Liver (tissue), 3 donors: ENCODE data around the gene RALGDS.

Experiments
- CTCF ChIP-seq: fragments of 150-350 bp; IDR thresholded peaks from 2 replicates; pipeline ENCODE4 v1.5.1; 2017; ENCODE audit warnings: improper control_type of control experiment, low read depth, low read length; ENCODE audit not compliant: missing input control
- EGR1 ChIP-seq, 2 donors: IDR thresholded peaks; 2 replicates each; pipeline ENCODE4 v1.6.1; 2016 to 2018; ENCODE audit warnings: antibody characterized with exemption in 2 of 2, low read depth in 2 of 2
- MAX ChIP-seq: IDR thresholded peaks from 2 replicates; pipeline ENCODE4 v1.6.1; 2016; ENCODE audit warnings: antibody characterized with exemption
- RAD21 ChIP-seq, 2 donors: IDR thresholded peaks; 2 replicates each; pipeline ENCODE4 v1.6.1; 2016; ENCODE audit warnings: antibody characterized with exemption in 2 of 2, mild to moderate bottlenecking in 2 of 2
- REST ChIP-seq: IDR thresholded peaks from 2 replicates; pipeline ENCODE4 v1.6.1; 2016; ENCODE audit warnings: antibody characterized with exemption, mild to moderate bottlenecking
- SP1 ChIP-seq: IDR thresholded peaks from 2 replicates; pipeline ENCODE4 v1.6.1; 2018; ENCODE audit warnings: antibody characterized with exemption, mild to moderate bottlenecking
- TAF1 ChIP-seq: conservative IDR thresholded peaks from 2 replicates; pipeline ENCODE4 v1.6.1; 2016; ENCODE audit warnings: antibody characterized with exemption, mild to moderate bottlenecking
- ZBTB33 ChIP-seq: IDR thresholded peaks from 2 replicates; pipeline ENCODE4 v1.6.1; 2016; ENCODE audit warnings: antibody characterized with exemption
- donor health status: healthy.
- donor health status: healthy.

- TF ChIP-seq CTCF (no peak), SP1 (no peak), REST (no peak), RAD21 (IDR thresholded peaks at IDR 0.05) (no peak), TAF1 (no peak), MAX (no peak), ZBTB33 (no peak), EGR1 (IDR thresholded peaks at IDR 0.05; ENCODE audit: low read depth in 2 of 2) (no peak)
Measured at GRCh38 chr9:133100506-133101355, 20.3 kb downstream of the RALGDS start.
